HG03135 (cell line): Measurements from ENCODE around the gene BCAP31.
"Not testable (repeated sequence)": the region's sequence is repeated elsewhere in the genome, so short reads cannot be mapped to it uniquely, and the experiment has no call there.

Experiments used
- ATAC-seq: cut with Tn5 transposase; IDR thresholded peaks from one replicate; pipeline ENCODE4 v1.9.1; 2021; ENCODE audit warnings: mild to moderate bottlenecking, moderate library complexity; ENCODE audit not compliant: unreplicated experiment

BCAP31 gene

DNA sequence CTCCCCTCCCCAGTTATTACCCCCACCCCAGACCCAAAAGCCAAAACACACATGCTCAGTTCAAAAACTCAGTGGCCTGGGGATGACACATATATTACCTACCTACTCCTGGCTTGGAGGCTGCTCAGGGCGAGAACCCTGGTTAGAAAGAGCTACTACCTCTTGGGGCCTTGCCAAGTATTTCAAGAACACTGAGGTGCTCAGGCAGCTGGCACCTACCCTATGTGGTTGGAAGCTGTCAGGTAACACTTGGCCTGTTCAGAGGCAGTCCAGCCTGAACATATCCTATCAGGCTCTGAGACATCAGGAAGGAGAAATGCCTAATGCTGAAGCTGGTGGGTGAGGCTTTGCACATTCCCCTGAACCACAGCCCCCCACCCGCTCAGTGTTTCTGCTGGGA, 4.9 kb downstream of the BCAP31 start:
- ATAC-seq = no peak

DNA sequence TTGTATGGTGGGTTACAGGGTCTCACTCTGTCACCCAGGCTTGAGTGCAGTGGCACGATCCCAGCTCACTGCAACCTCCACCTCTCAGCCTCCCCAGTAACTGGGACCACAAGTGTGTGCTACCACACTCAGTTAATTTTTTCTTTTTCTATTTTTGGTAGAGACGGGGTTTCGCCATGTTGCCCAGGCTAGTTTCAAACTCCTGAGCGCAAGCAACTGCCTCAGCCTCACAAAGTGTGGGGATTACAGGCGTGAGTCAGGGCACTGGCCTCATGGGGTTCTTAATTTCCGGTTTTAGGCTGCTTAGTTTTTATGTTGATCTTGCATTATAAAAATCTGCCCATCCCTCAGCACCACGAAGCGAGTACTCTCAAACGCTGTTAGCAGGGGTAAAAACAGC, 6.7 kb downstream of the BCAP31 start:
- ATAC-seq = no peak

DNA sequence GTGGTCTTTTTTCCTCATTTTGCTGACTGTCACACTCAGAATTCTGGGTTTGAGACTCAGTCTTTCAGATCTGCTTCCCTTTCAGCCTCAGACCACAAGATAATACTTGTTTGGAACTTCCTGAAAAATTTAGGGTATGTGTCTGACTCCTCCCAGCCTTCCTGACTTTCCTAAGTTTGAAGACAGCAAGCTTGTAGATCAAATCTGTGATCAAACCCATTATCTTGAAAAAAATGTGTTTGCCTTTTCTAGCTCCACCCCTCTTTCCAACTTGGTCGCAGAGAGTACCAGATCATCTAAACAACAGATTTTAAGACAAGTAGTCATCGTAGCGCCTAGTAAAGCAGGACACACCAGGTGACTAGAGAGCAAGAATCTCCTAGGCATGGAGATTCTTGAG, 9.9 kb downstream of the BCAP31 start:
- ATAC-seq = no peak

DNA sequence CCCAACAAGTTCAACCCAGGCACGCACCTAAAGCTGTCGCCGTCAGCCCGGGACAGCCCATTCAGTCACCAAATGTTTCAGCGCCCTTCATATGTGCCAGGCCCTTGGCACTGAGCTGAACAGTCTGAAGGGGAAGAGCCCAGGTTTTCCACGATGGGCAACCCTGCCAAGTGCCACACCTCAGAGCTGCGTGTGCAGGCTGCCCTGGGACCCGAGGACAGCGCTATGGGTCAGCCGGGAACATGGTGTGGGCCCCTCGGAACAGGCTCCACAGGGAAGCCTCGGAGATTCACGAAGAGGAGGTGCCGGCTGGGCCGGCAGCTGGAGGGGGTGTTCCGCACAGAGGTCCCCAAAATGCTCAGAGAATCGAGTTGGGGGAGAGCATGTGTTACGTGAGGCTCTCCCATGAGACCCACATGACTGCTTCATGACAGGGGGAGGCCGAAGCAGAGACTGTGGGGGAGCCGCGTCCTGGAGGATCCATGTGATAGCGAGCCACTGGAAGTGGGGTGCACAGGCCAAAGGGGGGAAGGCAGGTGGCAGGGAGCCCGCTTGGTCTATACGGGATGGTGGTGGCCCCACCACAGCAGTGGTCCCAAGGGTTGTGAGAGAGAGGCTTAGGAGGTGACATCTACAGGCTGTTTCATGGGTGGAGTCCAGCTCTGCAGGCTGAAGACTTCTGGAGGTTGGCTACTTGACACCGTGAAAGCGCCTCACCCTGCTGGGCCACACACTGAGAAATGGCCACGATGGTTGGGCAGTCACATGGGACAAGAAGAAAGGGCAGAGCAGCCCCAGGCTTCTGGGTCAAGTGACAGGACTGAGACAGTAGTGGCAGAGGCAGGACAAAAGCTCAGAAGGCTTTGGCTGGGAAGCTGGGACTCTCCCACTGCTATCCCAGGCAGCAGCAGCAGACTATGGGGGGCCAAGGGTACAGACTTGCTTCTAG, 14.2 kb downstream of the BCAP31 start:
- no peak for ATAC-seq

DNA sequence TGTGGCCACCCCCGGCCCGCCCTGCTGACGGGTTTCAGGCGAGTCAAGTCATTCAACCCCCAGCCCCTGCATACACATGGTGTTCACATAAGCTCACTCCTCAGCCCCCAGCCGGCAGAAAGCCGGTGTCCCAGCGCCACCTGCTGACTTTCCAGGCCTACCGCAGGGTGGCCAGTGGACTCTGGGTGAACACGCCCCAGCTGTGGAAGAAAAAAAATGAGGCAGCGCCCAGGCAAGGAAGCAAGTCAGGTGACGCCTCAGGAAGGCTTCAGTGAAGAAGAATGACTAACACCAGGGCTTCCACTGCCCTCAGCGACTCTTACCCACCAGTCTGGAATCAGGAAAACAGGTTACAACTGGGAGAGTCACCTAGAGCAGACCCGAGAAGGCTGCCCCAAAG, 15.8 kb downstream of the BCAP31 start:
- no peak for ATAC-seq

DNA sequence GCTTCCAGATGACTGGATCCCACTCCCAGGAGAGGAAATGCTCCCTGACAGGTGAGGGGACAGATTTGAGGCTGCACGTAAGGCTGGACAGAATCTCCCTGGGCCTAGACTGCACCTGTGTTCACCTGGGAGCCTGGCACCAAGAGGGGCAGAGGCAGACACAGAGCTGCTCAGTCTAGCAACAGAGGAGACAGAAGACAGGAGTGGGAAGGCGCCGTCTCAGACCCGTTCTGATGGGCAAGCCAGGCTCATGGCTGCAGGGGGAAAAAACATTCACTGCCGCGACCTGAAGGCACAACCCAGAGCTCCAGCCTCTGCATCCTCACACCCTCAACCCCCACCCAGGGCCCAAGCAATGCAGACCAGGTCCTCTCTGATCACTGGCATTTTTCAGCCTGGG, 16.8 kb downstream of the BCAP31 start:
- no peak for ATAC-seq

DNA sequence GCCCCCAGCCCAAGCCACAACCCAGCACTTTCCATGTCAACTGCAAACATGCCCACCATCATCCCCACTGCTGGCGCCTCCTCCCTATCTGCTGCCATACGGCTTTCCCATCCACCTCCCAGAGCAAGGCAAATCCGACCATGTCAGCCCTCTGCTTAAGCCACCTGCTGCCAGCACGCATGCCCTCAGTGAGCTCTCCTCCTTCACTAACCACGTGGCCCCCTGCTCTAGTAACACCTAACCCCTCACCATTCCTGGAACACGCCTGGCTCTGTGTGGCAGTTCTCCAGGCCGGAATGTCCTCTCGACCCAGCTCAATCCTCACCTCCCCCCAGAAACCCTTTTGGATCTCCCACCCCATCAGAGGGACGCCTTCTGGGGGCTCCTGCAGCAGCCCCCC, 17.4 kb downstream of the BCAP31 start:
- ATAC-seq = no peak

DNA sequence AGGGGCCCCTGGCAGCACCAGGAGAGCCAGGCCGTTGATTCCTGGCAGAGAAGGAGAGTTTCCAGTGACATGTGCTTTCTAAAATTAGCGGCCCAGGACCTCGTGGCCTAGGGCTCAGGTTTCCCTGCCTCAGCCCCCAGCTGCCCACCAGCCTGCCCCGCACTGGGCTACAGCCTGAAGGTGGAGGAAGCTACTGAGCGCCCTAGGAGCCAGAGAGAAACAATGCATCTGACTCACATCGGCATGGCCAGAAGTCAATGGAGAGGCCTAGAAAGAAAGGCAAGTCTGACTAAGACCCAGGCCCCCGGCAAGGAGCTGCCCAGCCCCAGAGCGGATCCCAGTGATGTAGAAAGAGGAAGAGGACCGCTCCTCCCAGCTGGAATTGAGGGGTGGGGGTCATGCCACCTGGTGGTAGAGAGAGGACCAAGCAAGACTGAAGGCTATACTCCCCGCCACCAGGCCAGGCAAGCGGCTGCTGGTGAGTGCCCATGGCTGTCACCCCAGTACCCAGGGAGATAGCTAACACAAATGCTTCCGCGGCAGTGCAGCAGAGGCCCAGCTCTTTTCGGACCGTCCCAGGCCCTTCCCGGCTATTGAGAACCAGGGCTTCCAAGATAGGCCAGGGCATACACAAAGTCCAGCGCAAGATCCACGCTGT, 18.7 kb downstream of the BCAP31 start:
- ATAC-seq = not testable (repeated sequence)

DNA sequence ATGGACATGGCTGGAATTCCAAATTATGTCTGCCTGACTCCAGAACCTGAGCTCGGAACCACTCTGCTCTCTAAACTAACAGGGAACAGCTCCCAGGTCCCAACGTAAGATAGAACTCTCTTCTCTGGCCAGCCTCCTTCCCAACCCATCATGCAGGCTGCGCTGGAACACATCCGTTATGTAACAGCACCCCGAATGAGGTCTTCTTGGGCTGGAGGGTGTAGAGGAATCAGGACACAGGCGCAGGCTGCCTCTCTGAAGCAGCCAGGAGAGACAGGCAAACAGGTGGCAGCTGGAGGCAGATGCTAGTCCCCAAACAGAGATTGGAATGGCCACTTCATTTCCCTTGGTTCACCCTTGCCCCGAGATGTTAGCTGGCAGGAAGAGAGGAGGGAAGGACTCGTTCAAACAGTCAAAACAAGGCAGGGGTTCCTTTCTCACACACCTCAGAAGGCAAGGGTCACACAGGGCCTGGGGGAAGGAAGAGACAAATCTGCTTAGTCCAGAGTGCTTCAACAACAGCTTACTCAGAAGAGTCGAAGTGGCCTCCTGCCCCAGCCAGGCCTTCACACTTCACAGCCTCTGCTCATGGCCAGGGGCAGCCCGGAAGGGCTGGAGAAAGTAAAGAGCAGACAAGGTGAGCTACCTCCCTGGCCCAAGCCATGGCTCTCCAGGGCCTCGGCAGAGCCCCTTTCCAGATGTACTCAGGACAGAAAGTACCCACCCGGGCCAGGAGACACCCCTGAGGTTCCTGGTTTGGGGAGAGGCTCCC, 19.4 kb downstream of the BCAP31 start:
- ATAC-seq = not testable (repeated sequence)

DNA sequence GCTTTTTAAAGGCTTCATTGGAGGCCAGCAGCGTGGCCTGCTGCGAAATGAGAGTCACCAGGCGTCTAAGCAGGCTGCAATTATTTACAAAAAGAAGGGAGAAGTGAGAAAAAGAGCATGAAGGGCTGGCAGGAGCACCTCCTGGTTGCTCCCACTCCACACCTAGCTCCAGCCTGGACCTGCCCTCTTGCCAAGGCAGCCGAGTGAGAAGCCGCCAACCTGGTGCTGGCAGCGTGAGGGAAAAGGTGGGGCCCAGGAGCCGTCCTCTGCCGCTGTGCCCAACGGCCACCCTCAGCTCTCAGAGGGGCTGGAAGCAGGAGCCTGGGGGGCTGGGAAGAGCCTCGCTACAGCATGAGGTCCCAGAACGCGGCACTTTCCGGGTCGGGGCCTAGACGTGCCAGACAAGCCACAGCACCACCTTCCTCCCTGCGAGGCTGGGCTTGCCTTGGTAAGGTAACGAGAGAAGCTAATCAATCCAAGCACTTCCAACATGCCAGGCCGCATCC, 20.1 kb downstream of the BCAP31 start:
- ATAC-seq = no peak

DNA sequence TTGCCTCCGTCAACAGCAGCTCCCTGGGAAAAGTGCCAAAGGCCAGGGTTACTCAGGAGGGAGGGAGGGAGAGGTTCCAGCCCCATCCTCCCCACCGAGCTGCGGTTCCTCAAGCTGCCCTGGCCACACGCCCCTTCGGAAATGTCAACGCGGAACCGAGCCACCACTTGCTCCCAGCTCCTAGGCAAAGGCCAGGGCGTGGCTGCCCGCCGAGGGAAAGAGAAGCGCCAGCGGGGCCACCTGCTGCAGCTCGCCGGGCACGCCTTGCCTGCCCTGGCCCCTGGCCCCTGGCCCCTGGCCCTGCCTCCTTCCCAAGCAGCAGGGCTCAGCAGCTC, 21.2 kb downstream of the BCAP31 start:
- ATAC-seq = no peak

DNA sequence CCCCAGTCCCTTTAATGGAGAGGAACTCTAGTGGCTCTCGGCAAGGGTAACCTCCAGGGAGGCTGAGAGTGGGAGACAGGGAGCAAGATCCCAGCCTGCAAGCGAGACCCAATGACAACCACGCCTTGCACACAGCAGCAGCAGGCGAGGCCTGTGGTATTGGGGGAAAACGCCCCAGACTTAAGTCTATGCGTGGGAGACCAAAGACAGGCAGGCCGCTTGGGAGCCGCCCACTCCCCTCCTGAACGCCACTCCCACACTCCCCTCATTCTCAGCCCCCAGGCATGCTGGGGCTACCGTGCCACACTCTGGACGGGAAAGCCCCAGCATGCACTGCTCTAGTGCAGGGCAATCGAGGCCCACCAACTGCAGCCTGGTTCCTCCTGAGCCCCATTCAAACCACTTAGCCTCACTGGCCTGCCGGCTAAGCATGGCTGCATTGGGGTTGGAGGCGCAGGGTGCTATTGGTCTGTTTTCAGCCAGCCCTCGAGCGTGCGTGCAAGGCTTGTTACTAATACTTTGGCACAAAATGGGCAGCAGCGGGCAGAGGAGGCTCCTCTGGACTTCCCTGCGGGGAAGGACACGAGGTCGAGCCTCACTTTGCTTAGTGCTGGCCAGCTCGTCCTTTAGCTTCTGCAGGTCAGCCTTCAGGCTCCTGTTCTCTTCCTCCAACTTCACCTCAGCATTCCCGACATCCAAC, 21.7 kb downstream of the BCAP31 start:
- no peak for ATAC-seq

DNA sequence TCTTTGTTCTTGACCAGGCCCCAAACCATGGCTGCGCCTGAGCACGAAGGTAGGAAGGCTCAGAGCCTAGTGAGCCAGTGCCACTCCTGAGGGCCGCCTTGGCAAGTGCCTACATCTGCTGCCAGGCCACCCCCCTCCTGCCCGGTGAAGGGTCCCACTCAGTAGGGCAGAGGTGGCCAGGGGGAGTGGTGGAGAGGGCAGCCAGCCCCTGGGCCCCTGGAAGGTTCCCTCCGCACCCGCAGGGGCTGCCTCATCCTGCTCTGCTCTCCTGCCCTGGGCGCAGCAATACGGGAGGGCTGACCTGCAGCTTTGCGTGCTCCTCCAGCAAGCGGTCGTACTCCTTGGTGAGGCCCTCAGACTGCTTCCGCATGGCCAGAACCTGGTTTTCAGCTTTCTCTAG, 22.5 kb downstream of the BCAP31 start:
- ATAC-seq = no peak

DNA sequence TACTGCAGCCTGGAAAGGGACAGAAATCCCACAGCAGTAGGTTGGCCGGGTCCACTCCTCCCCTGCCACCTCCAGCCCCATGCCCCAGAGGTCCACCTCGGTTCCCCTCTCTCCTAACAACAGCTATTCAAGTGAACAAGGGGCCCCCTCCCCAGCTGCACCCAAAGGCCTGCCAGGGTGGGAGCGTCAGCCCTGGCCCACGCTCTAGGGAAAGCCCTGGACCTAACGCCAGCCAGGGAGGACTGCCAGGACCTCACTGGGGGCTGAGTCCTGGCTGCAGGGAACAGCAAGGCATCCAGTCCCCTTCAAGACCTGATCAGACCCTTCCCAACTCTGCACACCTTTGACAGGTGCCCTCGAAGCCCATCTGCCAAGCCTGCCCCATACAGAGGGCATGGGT, 23.2 kb downstream of the BCAP31 start:
- no peak for ATAC-seq

DNA sequence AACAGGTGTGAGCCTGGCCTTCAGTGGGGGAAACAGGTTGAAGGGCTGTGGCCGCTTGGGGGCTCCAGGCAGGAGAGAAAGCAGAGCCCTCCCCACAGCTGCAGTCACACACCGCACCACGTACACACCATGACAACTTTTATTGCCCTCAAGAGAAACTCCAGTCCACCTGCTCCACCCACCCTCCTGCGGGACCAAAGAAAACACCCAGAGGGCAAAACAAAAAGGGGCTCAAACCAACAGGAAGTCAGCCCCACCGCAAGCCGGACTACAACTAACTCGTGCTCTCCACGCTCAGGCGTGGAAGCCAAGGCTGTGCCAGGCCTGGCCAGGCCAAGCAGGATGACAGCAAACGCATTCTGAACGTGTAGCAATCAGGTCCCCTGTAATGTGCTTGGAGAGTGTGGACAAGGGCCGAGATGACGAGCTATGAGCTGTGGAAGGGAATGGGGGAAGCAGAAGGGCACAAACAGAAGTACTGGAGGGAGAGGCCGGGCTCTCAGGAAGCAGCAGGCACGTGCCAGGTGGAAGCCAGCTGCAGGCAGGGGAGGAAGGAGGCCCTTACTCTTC, 23.7 kb downstream of the BCAP31 start:
- ATAC-seq = no peak

DNA sequence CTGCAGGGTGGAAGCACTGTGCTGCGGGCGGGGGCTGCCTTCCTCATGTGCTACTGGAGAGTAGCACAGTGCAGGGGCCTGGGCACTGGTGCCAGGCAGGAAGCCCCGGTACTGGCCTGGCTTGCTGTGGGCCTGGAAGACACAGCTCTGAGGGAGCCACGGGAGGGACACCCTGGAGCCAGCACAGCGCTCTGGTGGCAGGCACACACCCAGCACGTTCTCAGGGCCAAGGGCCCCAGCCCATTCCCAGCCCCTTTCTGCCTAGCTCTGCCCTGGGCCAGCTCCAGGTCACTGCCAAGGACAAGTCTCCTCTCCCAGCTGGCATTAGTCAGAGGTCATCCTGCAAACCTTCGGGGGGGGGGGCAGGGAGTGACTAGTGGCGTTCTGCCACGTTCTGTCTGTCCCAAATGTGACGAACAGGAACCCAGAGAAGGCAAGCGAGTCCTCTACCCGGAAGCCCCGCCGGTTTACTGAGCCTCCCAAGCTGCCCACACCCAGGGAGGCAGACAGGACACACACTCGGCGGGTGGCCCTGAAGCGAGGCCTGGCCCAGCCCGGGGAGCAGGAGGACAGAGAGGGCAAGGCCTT, 24.3 kb downstream of the BCAP31 start:
- not testable (repeated sequence) for ATAC-seq

DNA sequence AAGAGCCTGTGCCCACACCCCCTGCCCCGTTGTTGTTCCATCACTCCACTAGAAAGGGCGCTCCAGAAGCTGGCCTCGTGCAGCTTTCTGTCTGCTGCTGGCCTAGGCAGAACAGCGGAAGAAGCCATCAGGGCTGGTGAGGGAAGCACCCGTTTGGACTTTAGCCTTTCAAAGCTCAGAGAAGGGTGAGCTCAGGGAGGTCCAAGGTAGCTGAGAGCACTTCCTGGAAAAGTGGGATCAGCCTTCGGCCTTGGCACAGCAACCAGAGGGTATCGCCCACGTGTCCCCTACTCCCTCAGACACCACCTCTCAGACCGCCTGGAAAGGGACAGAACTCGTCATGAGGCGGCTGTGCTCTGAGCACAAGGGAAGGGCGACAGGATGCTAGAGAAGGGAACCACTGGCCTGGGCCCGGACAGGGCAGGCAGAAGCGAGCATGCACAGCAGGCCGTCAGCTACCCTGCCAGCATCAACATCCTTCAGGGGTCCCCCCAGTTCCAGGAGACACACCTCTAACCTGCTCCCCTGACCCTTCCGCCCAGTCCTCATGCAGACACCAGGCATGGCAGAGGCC, 24.9 kb downstream of the BCAP31 start:
- not testable (repeated sequence) for ATAC-seq

DNA sequence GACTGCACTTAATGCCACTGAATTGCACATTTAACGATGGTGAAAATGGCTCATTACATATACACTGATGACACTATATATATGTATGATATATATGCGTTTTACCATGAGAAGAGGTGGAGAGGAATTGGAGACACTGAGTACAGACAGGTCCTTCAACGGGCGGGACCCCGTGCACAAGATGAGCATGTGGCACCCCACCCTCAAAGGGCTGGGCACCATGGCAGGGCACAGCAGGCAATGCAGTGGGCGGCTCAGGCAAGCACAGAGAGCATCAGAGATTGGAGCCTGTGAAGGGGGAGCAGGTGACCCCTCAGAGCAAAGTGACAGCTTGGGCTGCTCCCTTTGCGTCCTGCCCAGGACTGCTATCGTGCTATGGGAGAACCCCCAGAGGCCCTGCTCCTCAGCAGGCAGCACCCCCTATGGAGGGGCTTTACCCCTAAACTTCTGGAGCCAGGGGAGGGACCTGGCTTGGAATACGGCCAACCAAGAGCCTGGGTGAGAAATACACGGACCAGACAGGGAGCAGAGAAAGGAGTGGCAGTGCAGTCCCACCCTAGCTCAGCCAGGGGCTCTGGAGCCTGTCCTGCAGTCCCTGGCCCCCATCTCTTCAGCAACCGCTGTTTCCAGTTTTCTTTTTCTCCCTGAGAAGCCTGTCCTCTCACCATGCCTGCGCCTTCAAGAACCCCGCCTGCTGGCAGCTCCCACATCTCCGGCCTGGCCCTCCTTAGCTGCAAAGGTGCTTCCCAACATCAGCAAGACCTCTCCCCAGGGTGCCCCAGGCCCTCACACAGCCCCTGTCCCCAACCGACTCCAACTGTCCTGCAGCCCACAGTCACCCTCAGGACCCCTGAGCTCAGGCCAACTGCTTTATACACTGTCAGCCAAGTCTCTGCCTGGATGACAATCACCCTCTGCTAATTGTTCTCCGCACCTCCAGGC, 26.0 kb downstream of the BCAP31 start:
- no peak for ATAC-seq
